Neural cell (in vitro differentiated cells): ENCODE data around the gene TUBA1B.

Experiments used
- POLR2AphosphoS5 ChIP-seq: IDR thresholded peaks from 2 replicates; pipeline ENCODE4 v1.6.1; 2012
- TF ChIP-seq, protein P1 (sequence below): fragments of 450-650 bp; IDR thresholded peaks from 2 replicates; pipeline ENCODE4 v1.5.1; 2014; ENCODE audit warnings: antibody characterized with exemption, mild to moderate bottlenecking, moderate library complexity; ENCODE audit not compliant: poor library complexity, severe bottlenecking
- TF ChIP-seq, protein P2 (sequence below): IDR thresholded peaks from 2 replicates; pipeline ENCODE4 v1.6.1; 2012; ENCODE audit warnings: borderline replicate concordance

DNA sequence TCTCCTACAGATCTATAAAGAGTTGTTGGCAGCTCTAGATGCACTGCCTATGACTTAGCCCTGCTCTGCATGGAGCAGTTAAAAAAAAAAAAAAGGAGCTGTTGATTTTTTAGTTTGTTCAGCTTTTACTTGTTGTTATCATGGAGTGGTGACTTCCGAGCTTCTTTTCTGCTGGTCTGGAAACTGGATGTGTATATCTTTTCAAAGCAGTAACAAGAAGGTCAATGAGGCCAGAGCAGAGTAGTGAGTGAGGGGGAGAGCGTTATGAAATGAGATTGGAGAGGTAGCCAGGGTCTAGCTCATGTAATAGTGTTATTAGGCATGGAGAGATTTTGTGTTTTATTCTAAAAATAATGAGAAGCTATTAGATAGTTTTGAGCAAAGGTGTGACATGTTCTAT is 13.2 kb upstream of the TUBA1B start:
- TF ChIP-seq, protein P1, sequence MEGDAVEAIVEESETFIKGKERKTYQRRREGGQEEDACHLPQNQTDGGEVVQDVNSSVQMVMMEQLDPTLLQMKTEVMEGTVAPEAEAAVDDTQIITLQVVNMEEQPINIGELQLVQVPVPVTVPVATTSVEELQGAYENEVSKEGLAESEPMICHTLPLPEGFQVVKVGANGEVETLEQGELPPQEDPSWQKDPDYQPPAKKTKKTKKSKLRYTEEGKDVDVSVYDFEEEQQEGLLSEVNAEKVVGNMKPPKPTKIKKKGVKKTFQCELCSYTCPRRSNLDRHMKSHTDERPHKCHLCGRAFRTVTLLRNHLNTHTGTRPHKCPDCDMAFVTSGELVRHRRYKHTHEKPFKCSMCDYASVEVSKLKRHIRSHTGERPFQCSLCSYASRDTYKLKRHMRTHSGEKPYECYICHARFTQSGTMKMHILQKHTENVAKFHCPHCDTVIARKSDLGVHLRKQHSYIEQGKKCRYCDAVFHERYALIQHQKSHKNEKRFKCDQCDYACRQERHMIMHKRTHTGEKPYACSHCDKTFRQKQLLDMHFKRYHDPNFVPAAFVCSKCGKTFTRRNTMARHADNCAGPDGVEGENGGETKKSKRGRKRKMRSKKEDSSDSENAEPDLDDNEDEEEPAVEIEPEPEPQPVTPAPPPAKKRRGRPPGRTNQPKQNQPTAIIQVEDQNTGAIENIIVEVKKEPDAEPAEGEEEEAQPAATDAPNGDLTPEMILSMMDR: no peak
- TF ChIP-seq, protein P2, sequence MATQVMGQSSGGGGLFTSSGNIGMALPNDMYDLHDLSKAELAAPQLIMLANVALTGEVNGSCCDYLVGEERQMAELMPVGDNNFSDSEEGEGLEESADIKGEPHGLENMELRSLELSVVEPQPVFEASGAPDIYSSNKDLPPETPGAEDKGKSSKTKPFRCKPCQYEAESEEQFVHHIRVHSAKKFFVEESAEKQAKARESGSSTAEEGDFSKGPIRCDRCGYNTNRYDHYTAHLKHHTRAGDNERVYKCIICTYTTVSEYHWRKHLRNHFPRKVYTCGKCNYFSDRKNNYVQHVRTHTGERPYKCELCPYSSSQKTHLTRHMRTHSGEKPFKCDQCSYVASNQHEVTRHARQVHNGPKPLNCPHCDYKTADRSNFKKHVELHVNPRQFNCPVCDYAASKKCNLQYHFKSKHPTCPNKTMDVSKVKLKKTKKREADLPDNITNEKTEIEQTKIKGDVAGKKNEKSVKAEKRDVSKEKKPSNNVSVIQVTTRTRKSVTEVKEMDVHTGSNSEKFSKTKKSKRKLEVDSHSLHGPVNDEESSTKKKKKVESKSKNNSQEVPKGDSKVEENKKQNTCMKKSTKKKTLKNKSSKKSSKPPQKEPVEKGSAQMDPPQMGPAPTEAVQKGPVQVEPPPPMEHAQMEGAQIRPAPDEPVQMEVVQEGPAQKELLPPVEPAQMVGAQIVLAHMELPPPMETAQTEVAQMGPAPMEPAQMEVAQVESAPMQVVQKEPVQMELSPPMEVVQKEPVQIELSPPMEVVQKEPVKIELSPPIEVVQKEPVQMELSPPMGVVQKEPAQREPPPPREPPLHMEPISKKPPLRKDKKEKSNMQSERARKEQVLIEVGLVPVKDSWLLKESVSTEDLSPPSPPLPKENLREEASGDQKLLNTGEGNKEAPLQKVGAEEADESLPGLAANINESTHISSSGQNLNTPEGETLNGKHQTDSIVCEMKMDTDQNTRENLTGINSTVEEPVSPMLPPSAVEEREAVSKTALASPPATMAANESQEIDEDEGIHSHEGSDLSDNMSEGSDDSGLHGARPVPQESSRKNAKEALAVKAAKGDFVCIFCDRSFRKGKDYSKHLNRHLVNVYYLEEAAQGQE: no peak
- no peak for TF ChIP-seq POLR2AphosphoS5
